NCI-H187 (cell line): ENCODE measurements around the gene COL1A1.

ENCODE experiments used
- DNase-seq, 2 experiments: peaks; one replicate each; lab custom pipeline; 2025; lab: John Stamatoyannopoulos, UW

COL1A1 gene

GRCh38 chr17:50201276-50201854, at the start of gene COL1A1:
Gene COL1A1, minus strand, starts transcription at chr17:50201631. Its CDS starts 118 bp downstream, at chr17:50201513.
- no peak for DNase-seq

GRCh38 chr17:50248255-50248654, 46.8 kb upstream of the COL1A1 start:
- DNase-seq = no peak

GRCh38 chr17:50244771-50245170, 43.3 kb upstream of the COL1A1 start:
- DNase-seq = no peak

- DNase-seq = no peak
These were observed 40.0 kb upstream of the COL1A1 start for GRCh38 chr17:50241431-50241830.

- DNase-seq = no peak
These were observed 39.4 kb upstream of the COL1A1 start for GRCh38 chr17:50240851-50241250.

- DNase-seq = no peak
These were observed 38.5 kb upstream of the COL1A1 start for GRCh38 chr17:50239937-50240336.

- DNase-seq = no peak
These were observed 37.3 kb upstream of the COL1A1 start for GRCh38 chr17:50238601-50239280.

GRCh38 chr17:50237901-50238300, 36.5 kb upstream of the COL1A1 start:
- DNase-seq = no peak

GRCh38 chr17:50234581-50234980, 33.1 kb upstream of the COL1A1 start:
- no peak for DNase-seq

GRCh38 chr17:50225701-50226240, 24.3 kb upstream of the COL1A1 start:
- no peak for DNase-seq

- no peak for DNase-seq
These were observed 21.5 kb upstream of the COL1A1 start for GRCh38 chr17:50222922-50223321.

- DNase-seq = no peak
These were observed 20.6 kb upstream of the COL1A1 start for GRCh38 chr17:50221864-50222545.

- DNase-seq = no peak
These were observed 19.9 kb upstream of the COL1A1 start for GRCh38 chr17:50221266-50221863.

- no peak for DNase-seq
These were observed 19.4 kb upstream of the COL1A1 start for GRCh38 chr17:50220811-50221210.

- no peak for DNase-seq
These were observed 18.6 kb upstream of the COL1A1 start for GRCh38 chr17:50219939-50220465.

- no peak for DNase-seq
These were observed 17.9 kb upstream of the COL1A1 start for GRCh38 chr17:50219342-50219741.

- DNase-seq = no peak
These were observed 17.4 kb upstream of the COL1A1 start for GRCh38 chr17:50218771-50219315.

- no peak for DNase-seq
These were observed 16.8 kb upstream of the COL1A1 start for GRCh38 chr17:50218071-50218759.

GRCh38 chr17:50217591-50217990, 16.2 kb upstream of the COL1A1 start:
- DNase-seq = no peak

- DNase-seq = no peak
These were observed 13.7 kb upstream of the COL1A1 start for GRCh38 chr17:50214976-50215760.
